SK-N-SH treated with all-trans-retinoic acid at 6 μM for 48 hours (cell line): ENCODE data around the gene CSTB.

ENCODE experiments used
- ARNTL ChIP-seq: fragments of 450-650 bp; formaldehyde crosslinking; IDR thresholded peaks from 2 replicates; pipeline ENCODE4 v1.5.0; 2020; ENCODE audit warnings: low read depth, mild to moderate bottlenecking, moderate library complexity, borderline replicate concordance
- CSRNP3 ChIP-seq: fragments of 250-450 bp; sonication (Bioruptor Pico); IDR thresholded peaks from 2 replicates; pipeline ENCODE4 v1.5.1; 2021; ENCODE audit warnings: mild to moderate bottlenecking, moderate library complexity
- PATZ1 ChIP-seq: fragments of 250-450 bp; sonication (Bioruptor Pico); IDR thresholded peaks from 2 replicates; pipeline ENCODE4 v1.8.0; 2020; ENCODE audit warnings: mild to moderate bottlenecking, moderate library complexity, borderline replicate concordance
- RARB ChIP-seq: fragments of 250-450 bp; sonication (Bioruptor Pico); IDR thresholded peaks from 2 replicates; pipeline ENCODE4 v1.8.0; 2021; ENCODE audit warnings: mild to moderate bottlenecking, moderate library complexity
- ZNF70 ChIP-seq: fragments of 450-650 bp; formaldehyde crosslinking; IDR thresholded peaks from 2 replicates; pipeline ENCODE4 v1.5.0; 2020; ENCODE audit warnings: mild to moderate bottlenecking, moderate library complexity

- TF ChIP-seq ARNTL (no peak), PATZ1 (CRISPR knock-in tag) (no peak), CSRNP3 (no peak), ZNF70 (CRISPR knock-in tag) (no peak), RARB (CRISPR knock-in tag) (no peak)
Measured at GRCh38 chr21:43785134-43785533, 9.0 kb upstream of the CSTB start.
